Neuronal stem cell (in vitro differentiated cells): ENCODE measurements around the gene PARD3B.

Experiments
- DNase-seq: peaks from one replicate; pipeline ENCODE4 v3.0.0-alpha.2; 2013; ENCODE audit warnings: low spot score
- H2AFZ ChIP-seq: one replicate; pipeline ENCODE4 v1.6.1; 2013; ENCODE audit warnings: mild to moderate bottlenecking, low read length, inconsistent platforms
- H2AK5ac ChIP-seq: 2 replicates; pipeline ENCODE4 v1.6.1; 2013; ENCODE audit warnings: low read depth, mild to moderate bottlenecking, inconsistent platforms, low read length, moderate library complexity, mixed read lengths
- H2BK120ac ChIP-seq: 2 replicates; pipeline ENCODE4 v1.6.1; 2013; ENCODE audit warnings: low read depth, mild to moderate bottlenecking, inconsistent platforms, low read length, moderate library complexity, mixed read lengths
- H2BK12ac ChIP-seq: one replicate; pipeline ENCODE4 v1.6.1; 2013; ENCODE audit warnings: low read length, inconsistent platforms
- H2BK15ac ChIP-seq: 2 replicates; pipeline ENCODE4 v1.6.1; 2013; ENCODE audit warnings: mild to moderate bottlenecking, low read length, inconsistent platforms, mixed read lengths
- H2BK5ac ChIP-seq: one replicate; pipeline ENCODE4 v1.6.1; 2013; ENCODE audit warnings: inconsistent platforms, mild to moderate bottlenecking, low read length, moderate library complexity
- H3K14ac ChIP-seq: one replicate; pipeline ENCODE4 v1.6.1; 2013; ENCODE audit warnings: low read length, inconsistent platforms
- H3K18ac ChIP-seq: 2 replicates; pipeline ENCODE4 v1.6.1; 2013; ENCODE audit warnings: low read length, inconsistent platforms
- H3K23ac ChIP-seq: 2 replicates; pipeline ENCODE4 v1.6.1; 2013; ENCODE audit warnings: low read depth, mild to moderate bottlenecking, mixed read lengths, low read length, inconsistent platforms; ENCODE audit not compliant: poor library complexity
- H3K27ac ChIP-seq: replicated peaks from 3 replicates; pipeline ENCODE4 v1.5.1; 2013; ENCODE audit warnings: low read length, inconsistent platforms
- H3K27me3 ChIP-seq, 3 experiments: 2 replicates each; pipeline ENCODE4 v1.6.1; 2013; ENCODE audit warnings: low read length in 3 of 3, mild to moderate bottlenecking in 2 of 3, inconsistent platforms in 1 of 3, low read depth in 1 of 3, mixed read lengths in 1 of 3, moderate library complexity in 1 of 3; ENCODE audit not compliant: control insufficient read depth in 3 of 3, insufficient read depth in 3 of 3
- H3K36me3 ChIP-seq, 2 donors: replicated peaks in 1 of 2; 2 replicates each; pipeline ENCODE4 v1.6.1; 2013; ENCODE audit warnings: low read length in 2 of 2; ENCODE audit not compliant: control insufficient read depth in 2 of 2, insufficient read depth in 2 of 2
- H3K4ac ChIP-seq: 2 replicates; pipeline ENCODE4 v1.6.1; 2013; ENCODE audit warnings: inconsistent platforms, mild to moderate bottlenecking, low read length, moderate library complexity
- H3K4me1 ChIP-seq, 2 donors: 1 replicate in 1 of 2; 2 replicates in 1 of 2; pipeline ENCODE4 v1.6.1; 2013; ENCODE audit warnings: low read length in 2 of 2, low read depth in 1 of 2; ENCODE audit not compliant: control insufficient read depth in 2 of 2, insufficient read depth in 1 of 2
- H3K4me2 ChIP-seq: one replicate; pipeline ENCODE4 v1.6.1; 2013; ENCODE audit warnings: mild to moderate bottlenecking, low read length, inconsistent platforms; ENCODE audit not compliant: insufficient read depth, poor library complexity, severe bottlenecking
- H3K4me3 ChIP-seq, 2 donors: 2 replicates each; pipeline ENCODE4 v1.5.1; 2013; ENCODE audit warnings: low read length in 2 of 2, mild to moderate bottlenecking in 2 of 2, inconsistent platforms in 1 of 2, moderate library complexity in 1 of 2
- H3K79me1 ChIP-seq: one replicate; pipeline ENCODE4 v1.6.1; 2013; ENCODE audit warnings: low read depth, mild to moderate bottlenecking, inconsistent platforms, low read length, moderate library complexity
- H3K9ac ChIP-seq: one replicate; pipeline ENCODE4 v1.6.1; 2013; ENCODE audit warnings: mild to moderate bottlenecking, low read depth, low read length, inconsistent platforms; ENCODE audit not compliant: poor library complexity
- H3K9me3 ChIP-seq, 2 donors: replicated peaks in 1 of 2; 2 replicates each; pipeline versions ENCODE3 to v1.6.1; 2013; ENCODE audit warnings: low read length in 2 of 2, mild to moderate bottlenecking in 2 of 2, inconsistent platforms in 1 of 2, low read depth in 1 of 2, mixed read lengths in 1 of 2, moderate library complexity in 1 of 2; ENCODE audit not compliant: control insufficient read depth in 2 of 2, insufficient read depth in 1 of 2
- H4K8ac ChIP-seq: one replicate; pipeline ENCODE4 v1.6.1; 2013; ENCODE audit warnings: low read depth, mild to moderate bottlenecking, inconsistent platforms, low read length, moderate library complexity
- H4K91ac ChIP-seq: one replicate; pipeline ENCODE4 v1.6.1; 2013; ENCODE audit warnings: low read length, low read depth, mild to moderate bottlenecking, inconsistent platforms; ENCODE audit not compliant: poor library complexity
- WGBS, 2 donors: extraction: QIAGEN DNeasy Blood & Tissue Kit; methylation state at CpG; one replicate each; pipeline ENCODE4 v1.1.7; 2013; ENCODE audit warnings: missing lambda C conversion rate in 2 of 2, mixed read lengths in 1 of 2; ENCODE audit not compliant: insufficient read length in 2 of 2, insufficient replicate concordance in 1 of 2; ENCODE audit errors: extremely low coverage in 2 of 2; 5-methylcytosine and 5-hydroxymethylcytosine counted together

PARD3B gene

GRCh38 chr2:205555566-205556230 is 1010.4 kb downstream of the PARD3B start:
- no peak overlapping the region for H2AFZ ChIP-seq
- no CpG with 5 or more reads among the region's 10 CpGs for WGBS, 2 donors
- no peaks in the 10 kb centered on the region for H3K9me3 ChIP-seq
- H3K23ac ChIP-seq: no peak overlapping the region
- no peak overlapping the region for H2BK120ac ChIP-seq
- DNase-seq: no peak
- peaks cover 4 to 10% of the 10 kb centered on the region in 2 donors for H3K4me1 ChIP-seq
- H3K27me3 ChIP-seq: no peaks in the 10 kb centered on the region
- H4K91ac ChIP-seq: no peak overlapping the region
- no peak overlapping the region for H4K8ac ChIP-seq
- no peak overlapping the region for H2AK5ac ChIP-seq
- no peaks in the 10 kb centered on the region for H3K79me1 ChIP-seq
- H2BK15ac ChIP-seq: no peak overlapping the region
- H3K9ac ChIP-seq: no peak overlapping the region
- H3K27ac ChIP-seq: no peak overlapping the region
- H2BK12ac ChIP-seq: no peak overlapping the region
- H2BK5ac ChIP-seq: no peak overlapping the region
- H3K4ac ChIP-seq: no peak overlapping the region
- H3K18ac ChIP-seq: no peak overlapping the region
- H3K4me3 ChIP-seq: no peak overlapping the region
- H3K14ac ChIP-seq: no peak overlapping the region
- no peak overlapping the region for H3K4me2 ChIP-seq
- no peaks in the 10 kb centered on the region for H3K36me3 ChIP-seq

- Histone ChIP-seq H2BK120ac (no peak overlapping the region), H3K4me3 (no peak overlapping the region), H3K4me1 (peaks cover 4 to 10% of the 10 kb centered on the region in 2 donors), H3K4me2 (no peak overlapping the region), H4K8ac (no peak overlapping the region), H3K27me3 (no peaks in the 10 kb centered on the region), H2BK5ac (no peak overlapping the region), H2AK5ac (no peak overlapping the region), H3K9ac (no peak overlapping the region), H3K14ac (no peak overlapping the region), H3K27ac (no peak overlapping the region), H3K18ac (no peak overlapping the region), H2AFZ (no peak overlapping the region), H3K36me3 (no peaks in the 10 kb centered on the region), H2BK15ac (no peak overlapping the region), H4K91ac (no peak overlapping the region), H3K23ac (no peak overlapping the region), H2BK12ac (no peak overlapping the region), H3K79me1 (no peaks in the 10 kb centered on the region), H3K9me3 (no peaks in the 10 kb centered on the region), H3K4ac (no peak overlapping the region)
- no CpG with 5 or more reads among the region's 5 CpGs for WGBS, 2 donors
- no peak for DNase-seq
Observed at GRCh38 chr2:205556357-205556756, 1011.1 kb downstream of the PARD3B start.

- Histone ChIP-seq H3K4me1 (peaks cover 4 to 10% of the 10 kb centered on the region in 2 donors), H2BK120ac (no peak overlapping the region), H3K4me2 (no peak overlapping the region), H3K9ac (no peak overlapping the region), H2BK12ac (no peak overlapping the region), H3K36me3 (no peaks in the 10 kb centered on the region), H2BK15ac (no peak overlapping the region), H3K9me3 (no peaks in the 10 kb centered on the region), H2BK5ac (no peak overlapping the region), H2AK5ac (no peak overlapping the region), H3K79me1 (no peaks in the 10 kb centered on the region), H3K23ac (no peak overlapping the region), H3K27ac (no peak overlapping the region), H3K4me3 (no peak overlapping the region), H2AFZ (no peak overlapping the region), H4K8ac (no peak overlapping the region), H3K4ac (no peak overlapping the region), H3K18ac (no peak overlapping the region), H3K27me3 (no peaks in the 10 kb centered on the region), H3K14ac (no peak overlapping the region), H4K91ac (no peak overlapping the region)
- DNase-seq: no peak
- WGBS, 2 donors: no CpG with 5 or more reads among the region's 18 CpGs
Observed at GRCh38 chr2:205556841-205557539, 1011.7 kb downstream of the PARD3B start.

GRCh38 chr2:205557873-205558272 is 1012.6 kb downstream of the PARD3B start:
- no peak overlapping the region for H2BK120ac ChIP-seq
- no peak overlapping the region for H3K4me3 ChIP-seq
- peaks cover 4 to 10% of the 10 kb centered on the region in 2 donors for H3K4me1 ChIP-seq
- H2BK5ac ChIP-seq: no peak overlapping the region
- DNase-seq: no peak
- no peak overlapping the region for H2AK5ac ChIP-seq
- H2BK12ac ChIP-seq: no peak overlapping the region
- H4K91ac ChIP-seq: no peak overlapping the region
- no peak overlapping the region for H3K14ac ChIP-seq
- no peaks in the 10 kb centered on the region for H3K36me3 ChIP-seq
- H3K9me3 ChIP-seq: no peaks in the 10 kb centered on the region
- WGBS, 2 donors: no CpG with 5 or more reads among the region's 4 CpGs
- no peak overlapping the region for H3K4me2 ChIP-seq
- H3K23ac ChIP-seq: no peak overlapping the region
- H2AFZ ChIP-seq: no peak overlapping the region
- H3K27ac ChIP-seq: no peak overlapping the region
- H3K18ac ChIP-seq: peak overlapping the region; percentile 58
- H3K4ac ChIP-seq: no peak overlapping the region
- no peaks in the 10 kb centered on the region for H3K79me1 ChIP-seq
- no peak overlapping the region for H4K8ac ChIP-seq
- H2BK15ac ChIP-seq: no peak overlapping the region
- H3K27me3 ChIP-seq: no peaks in the 10 kb centered on the region
- H3K9ac ChIP-seq: no peak overlapping the region
